Hematopoietic multipotent progenitor cell treated with erythropoietin and hydrocortisone succinate and interleukin-3 and kit ligand, for 17 days (in vitro differentiated cells): ENCODE measurements around the gene DRGX.

Experiments
- DNase-seq: peaks from one replicate; pipeline ENCODE4 v3.0.0-alpha.2; 2015; ENCODE audit warnings: low spot score

DRGX gene

GRCh38 chr10:49407552-49408137, 11.8 kb upstream of the DRGX start:
- peak; percentile 66 for DNase-seq

- no peak for DNase-seq
These were observed 11.3 kb upstream of the DRGX start for GRCh38 chr10:49407151-49407550.

- no peak for DNase-seq
These were observed 8.5 kb upstream of the DRGX start for GRCh38 chr10:49404321-49404878.

GRCh38 chr10:49403363-49403762, 7.5 kb upstream of the DRGX start:
- no peak for DNase-seq

GRCh38 chr10:49400365-49400764, 4.5 kb upstream of the DRGX start:
- DNase-seq = no peak

GRCh38 chr10:49398986-49399385, 3.1 kb upstream of the DRGX start:
- no peak for DNase-seq

- DNase-seq = no peak
These were observed 2.3 kb upstream of the DRGX start for GRCh38 chr10:49398000-49398861.

GRCh38 chr10:49397036-49397999, 1.4 kb upstream of the DRGX start:
- no peak for DNase-seq

- DNase-seq = no peak
These were observed 744 bp upstream of the DRGX start for GRCh38 chr10:49396666-49396999.

GRCh38 chr10:49394933-49395740, 752 bp downstream of the DRGX start:
- no peak for DNase-seq

- no peak for DNase-seq
These were observed 2.1 kb downstream of the DRGX start for GRCh38 chr10:49393757-49394156.

GRCh38 chr10:49393301-49393700, 2.6 kb downstream of the DRGX start:
- no peak for DNase-seq

- no peak for DNase-seq
These were observed 6.4 kb downstream of the DRGX start for GRCh38 chr10:49389361-49389933.

- no peak for DNase-seq
These were observed 7.7 kb downstream of the DRGX start for GRCh38 chr10:49388161-49388560.

- no peak for DNase-seq
These were observed 8.8 kb downstream of the DRGX start for GRCh38 chr10:49387071-49387470.

GRCh38 chr10:49385939-49386922, 9.7 kb downstream of the DRGX start:
- DNase-seq = no peak

- DNase-seq = no peak
These were observed 11.5 kb downstream of the DRGX start for GRCh38 chr10:49384268-49384953.

GRCh38 chr10:49383853-49384252, 12.0 kb downstream of the DRGX start:
- no peak for DNase-seq

- no peak for DNase-seq
These were observed 13.1 kb downstream of the DRGX start for GRCh38 chr10:49382826-49383225.
